Measurements from ENCODE around the gene C2orf69.

The C2orf69 gene

GRCh38 chr2:199914372-199914958, 3.4 kb downstream of the C2orf69 start:
- no peak for DNase-seq (ENCODE audit: low read depth)

GRCh38 chr2:199916980-199917379, 5.9 kb downstream of the C2orf69 start:
- DNase-seq (ENCODE audit: low read depth) = no peak

DNA sequence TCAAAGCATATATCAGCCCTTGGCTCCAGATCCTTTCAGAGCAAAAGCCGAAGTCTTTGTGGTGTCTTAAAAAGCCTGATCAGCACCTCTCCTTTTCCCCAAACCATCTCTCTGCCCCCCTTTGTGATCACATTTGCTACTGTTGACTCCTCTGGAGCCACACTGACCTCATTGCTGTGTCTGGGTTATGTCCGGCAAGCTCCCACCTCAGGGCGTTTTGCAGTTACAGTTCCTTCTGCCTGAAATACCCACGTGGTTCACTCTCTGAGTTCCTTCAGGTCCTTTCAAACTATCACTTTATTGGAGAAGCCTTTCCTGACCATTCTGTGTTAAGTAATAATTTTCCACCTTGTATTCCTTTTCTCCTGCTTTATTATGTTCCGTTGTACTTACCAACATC, 11.8 kb downstream of the C2orf69 start:
- no peak for DNase-seq (ENCODE audit: low read depth)

GRCh38 chr2:199923924-199924323, 12.8 kb downstream of the C2orf69 start:
- no peak for DNase-seq (ENCODE audit: low read depth)

GRCh38 chr2:199926806-199927205, 15.7 kb downstream of the C2orf69 start:
- no peak for DNase-seq (ENCODE audit: low read depth)

- DNase-seq (ENCODE audit: low read depth) = no peak
These were observed 17.1 kb downstream of the C2orf69 start for GRCh38 chr2:199928226-199928625.

DNA sequence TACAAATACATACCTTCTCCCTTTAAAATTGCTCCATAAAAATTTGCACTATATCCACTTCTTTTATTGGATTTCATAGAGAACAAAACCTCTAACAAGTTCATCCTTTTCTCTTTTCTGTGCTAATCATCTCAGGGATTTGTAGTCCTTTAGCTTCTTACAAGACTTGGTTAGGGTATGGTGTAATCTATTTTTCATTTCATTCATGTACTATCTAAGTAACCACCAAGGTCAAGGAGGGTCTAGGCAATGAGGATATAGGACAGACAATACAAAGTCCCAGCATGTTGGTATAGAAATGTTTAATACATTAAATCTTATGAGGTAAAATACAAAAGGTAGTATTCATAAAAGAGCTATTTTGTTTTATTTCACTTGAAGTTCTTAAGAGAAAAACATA, 17.5 kb downstream of the C2orf69 start:
- no peak for DNase-seq (ENCODE audit: low read depth)

GRCh38 chr2:199929262-199929661, 18.2 kb downstream of the C2orf69 start:
- no peak for DNase-seq (ENCODE audit: low read depth)

DNA sequence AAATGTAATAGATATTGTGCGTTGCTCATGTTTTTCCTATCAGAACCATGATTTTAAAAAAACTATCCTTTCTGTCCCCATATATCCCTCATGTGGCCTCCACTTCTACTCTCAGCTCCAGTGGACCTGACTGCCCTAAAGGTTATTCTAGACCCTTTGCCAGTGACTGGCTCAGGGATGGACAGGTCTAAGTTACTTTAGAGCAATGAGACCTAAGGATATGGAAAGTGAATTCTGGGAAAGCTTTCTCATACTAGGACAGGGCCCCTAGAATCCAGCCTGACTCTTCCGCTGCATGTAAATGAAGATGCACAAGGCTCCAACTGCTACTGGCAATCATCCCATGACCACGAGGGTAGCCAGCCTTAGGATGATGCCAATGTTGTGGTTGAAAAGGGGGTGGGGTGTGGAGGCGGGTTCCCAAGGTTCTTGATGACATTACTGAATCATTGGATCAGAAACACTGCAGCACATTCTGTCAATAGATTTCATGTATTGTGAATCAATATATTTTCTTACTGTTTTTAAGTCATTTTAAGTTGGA, 21.3 kb downstream of the C2orf69 start:
- no peak for DNase-seq (ENCODE audit: low read depth)

- DNase-seq (ENCODE audit: low read depth) = no peak
These were observed 22.4 kb downstream of the C2orf69 start for GRCh38 chr2:199933466-199933865.

GRCh38 chr2:199936554-199936953, 25.5 kb downstream of the C2orf69 start:
- no peak for DNase-seq (ENCODE audit: low read depth)

DNA sequence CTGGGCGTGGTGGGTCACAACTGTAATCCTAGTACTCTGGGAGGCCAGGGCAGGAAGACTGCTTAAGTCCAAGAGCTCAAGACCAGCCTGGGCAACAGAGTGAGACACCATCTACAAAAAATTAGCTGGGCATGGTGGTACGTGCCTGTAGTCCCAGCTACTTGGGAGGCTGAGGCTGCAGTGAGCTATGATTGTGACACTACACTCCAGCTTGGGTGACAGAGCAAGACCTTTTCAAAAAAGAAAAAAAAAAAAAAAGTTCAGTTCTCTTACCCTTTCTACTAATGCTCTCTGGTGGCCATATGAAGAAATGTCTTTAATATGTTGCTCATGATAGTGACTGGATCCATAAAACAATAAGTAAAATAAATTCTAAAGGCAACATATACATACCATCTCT, 29.3 kb downstream of the C2orf69 start:
- DNase-seq (ENCODE audit: low read depth) = no peak

GRCh38 chr2:199943373-199943772, 32.3 kb downstream of the C2orf69 start:
- no peak for DNase-seq (ENCODE audit: low read depth)

DNA sequence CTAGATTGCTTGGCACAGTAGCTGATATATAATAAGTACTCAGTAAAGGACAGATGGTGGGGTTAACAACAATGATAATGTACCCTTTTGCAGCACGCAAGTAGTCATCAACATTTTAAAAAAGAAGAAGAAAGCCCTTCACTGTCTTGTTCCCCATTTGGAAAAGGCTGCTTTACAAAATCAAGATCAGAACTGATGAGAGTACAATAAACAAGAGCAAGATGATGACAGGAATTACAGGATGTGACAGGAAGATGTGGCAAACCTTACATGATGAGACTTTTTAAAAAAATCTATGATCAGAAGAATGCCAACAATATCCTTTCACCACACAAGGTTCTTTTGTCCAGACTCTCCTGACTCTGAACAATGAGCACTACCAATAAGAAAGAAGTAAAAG, 35.1 kb downstream of the C2orf69 start:
- no peak for DNase-seq (ENCODE audit: low read depth)

DNA sequence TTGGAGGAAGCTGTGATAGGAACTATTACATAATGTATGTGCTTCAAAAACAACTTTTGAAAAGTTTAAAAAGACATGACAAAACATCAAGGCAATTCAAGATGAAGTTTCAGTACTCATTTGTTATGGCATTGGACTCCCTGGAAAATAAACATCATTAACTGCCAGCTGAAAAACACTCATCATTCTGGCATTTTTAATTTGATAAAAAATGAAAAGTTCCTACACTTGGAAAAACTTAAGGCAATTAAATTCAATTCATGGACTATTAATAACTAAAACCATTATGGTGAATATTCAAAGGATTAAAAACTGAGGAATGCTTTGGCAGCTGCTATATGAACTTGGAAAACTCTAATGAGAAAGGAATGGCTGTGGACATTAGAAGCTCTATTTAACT, 35.7 kb downstream of the C2orf69 start:
- DNase-seq (ENCODE audit: low read depth) = no peak

DNA sequence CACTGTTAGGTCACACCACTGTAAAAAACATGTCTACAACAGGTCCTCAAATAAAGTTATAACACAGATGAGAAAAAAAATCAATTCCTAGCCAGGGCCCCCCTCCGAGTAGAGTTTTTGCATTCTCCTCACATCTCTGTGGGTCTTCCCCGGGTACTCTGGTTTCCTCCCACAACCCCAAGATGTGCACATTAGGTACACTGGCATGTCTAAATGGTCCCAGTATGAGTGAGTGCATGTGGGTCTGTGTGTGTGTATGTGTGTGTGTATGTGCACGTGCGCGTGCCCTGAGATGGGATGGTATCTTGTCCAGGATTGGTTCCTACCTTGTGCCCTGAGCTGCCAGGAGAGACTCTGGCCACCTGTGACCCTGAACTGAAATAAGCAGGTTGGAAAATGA, 39.3 kb downstream of the C2orf69 start:
- no peak for DNase-seq (ENCODE audit: low read depth)

GRCh38 chr2:199951023-199951422, 39.9 kb downstream of the C2orf69 start:
- DNase-seq (ENCODE audit: low read depth) = no peak

GRCh38 chr2:199955007-199955338, 43.9 kb downstream of the C2orf69 start:
- no peak for DNase-seq (ENCODE audit: low read depth)

GRCh38 chr2:199955339-199956061, 44.4 kb downstream of the C2orf69 start, which contains the start of the genes MAIP1 and TYW5:
Gene MAIP1, plus strand, starts transcription at chr2:199955582. Its CDS starts 217 bp downstream, at chr2:199955799.
Gene TYW5, minus strand, starts transcription at chr2:199955491. Its CDS starts 21 bp downstream, at chr2:199955470.
- peak; percentile 66 for DNase-seq (ENCODE audit: low read depth)

GRCh38 chr2:199956062-199956380, 44.9 kb downstream of the C2orf69 start:
- no peak for DNase-seq (ENCODE audit: low read depth)

DNA sequence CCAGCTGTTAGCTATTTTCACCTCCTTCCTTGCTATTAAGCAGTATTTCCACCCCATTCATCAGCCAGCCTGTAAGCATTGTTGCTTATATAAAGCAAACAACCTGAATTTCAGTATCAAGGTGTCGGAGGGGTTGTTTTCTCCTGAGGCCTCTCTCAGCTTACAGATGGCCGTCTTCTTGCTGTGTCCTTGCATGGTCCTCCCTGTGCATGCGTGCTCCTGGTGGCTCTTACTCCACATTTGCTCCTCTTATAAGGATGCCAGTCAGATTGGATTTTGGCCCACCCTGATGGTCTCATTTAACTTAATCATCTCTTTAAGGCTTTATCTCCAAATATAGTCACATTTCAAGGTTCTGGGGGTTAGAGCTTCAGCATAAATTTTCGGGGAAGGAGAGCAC, 46.9 kb downstream of the C2orf69 start:
- no peak for DNase-seq (ENCODE audit: low read depth)

- DNase-seq (ENCODE audit: low read depth) = no peak
These were observed 51.1 kb downstream of the C2orf69 start for GRCh38 chr2:199962203-199962602.

DNA sequence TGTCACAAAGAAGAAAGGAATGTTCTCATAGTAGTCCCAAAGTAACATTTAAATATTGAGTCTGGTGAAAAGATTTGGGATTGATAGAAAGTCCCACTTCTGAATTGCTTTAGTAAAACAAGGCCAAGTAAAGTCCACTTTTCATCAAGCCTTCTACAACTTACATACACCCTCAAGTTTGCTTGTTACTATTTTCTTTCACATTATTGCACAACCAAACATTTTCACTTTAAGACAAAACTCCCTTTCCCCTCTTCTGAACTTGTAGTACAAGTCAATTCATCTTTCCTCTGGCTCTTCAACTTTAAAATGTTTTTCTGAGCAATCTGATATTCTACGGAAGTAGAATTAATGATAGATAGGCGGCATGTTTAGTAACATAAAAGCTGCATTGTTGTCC, 55.3 kb downstream of the C2orf69 start:
- DNase-seq (ENCODE audit: low read depth) = no peak

DNA sequence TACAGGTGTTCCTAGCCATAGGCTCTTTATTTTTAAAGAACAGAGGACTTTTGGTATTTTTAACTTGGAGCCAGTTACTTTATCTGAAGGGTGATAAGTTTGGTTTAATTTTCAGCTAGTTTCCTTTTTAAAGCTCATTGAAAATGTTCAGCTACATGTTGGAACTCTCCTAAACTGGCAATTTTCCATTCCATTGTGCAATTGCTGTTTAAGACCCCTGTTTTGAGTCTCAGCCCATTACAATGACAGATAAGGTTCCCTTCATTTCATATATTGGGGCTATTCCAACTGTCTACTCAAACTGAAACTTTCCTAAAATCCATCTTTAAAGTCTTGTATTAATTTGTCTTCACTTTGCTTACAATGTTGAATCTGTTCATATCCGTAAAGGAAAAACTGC, 55.9 kb downstream of the C2orf69 start:
- DNase-seq (ENCODE audit: low read depth) = no peak

All from activated T-cell treated with anti-CD3 and anti-CD28 coated beads for 1 hour (primary cell).